ENCODE data around the gene FADS3. TPM values are rescaled to one million over a fixed set of nuclear protein-coding genes. Genes with fewer than 3 reads are reported as not detected.

FADS3 gene
- total and polyA plus RNA-seq, 2 donors (not counting 3 experiments of a cell fraction or from before 2014, with no cell fraction given): 216 to 346 TPM

GRCh38 chr11:61906522-61906909 lies 15.2 kb upstream of the FADS3 start:
- dilution Hi-C loops (cut with MboI; ENCODE audit: extremely low pct_ligation_motif_present, low sequenced_read_pairs): no loop called here

More at GRCh38 chr11:61906522-61906909, 15.2 kb upstream of the FADS3 start:
- POLR2A ChIA-PET: no interaction called here
- H3K79me2 ChIP-seq (ENCODE audit: control insufficient read depth, insufficient read depth, low read length): no peaks in the 10 kb centered on the region
- H3K4me3 ChIP-seq (replicated peaks in 1 of 3; ENCODE audit: insufficient read depth in 1 of 3, low read depth in 1 of 3, low read length in 3 of 3): no peak overlapping the region
- no peak overlapping the region for H3K9ac ChIP-seq (replicated peaks; ENCODE audit: extremely low read depth, insufficient read depth, low read length)
- no peak overlapping the region for H3K4me2 ChIP-seq (ENCODE audit: insufficient read depth, low read length)
- H3K4me1 ChIP-seq (ENCODE audit: control insufficient read depth, extremely low read depth, insufficient read depth, low read length): no peaks in the 10 kb centered on the region
- H2AFZ ChIP-seq (ENCODE audit: low read depth, low read length): no peak overlapping the region
- CTCF ChIA-PET: interaction anchor here (0.6 to 16.0 kb wide), 5 partner anchors 8 to 202 kb away, joined by 3 to 416 read pairs (median 7); no protein-coding TSS in a partner anchor
- intact Hi-C loops (cut with micrococcal nuclease): no loop called here
- no peak for DNase-seq (ENCODE audit: low read depth, low spot score)
- H3K9me1 ChIP-seq (replicated peaks; ENCODE audit: control insufficient read depth, extremely low read depth, insufficient read depth, low read length): no peaks in the 10 kb centered on the region
- H3K27ac ChIP-seq (ENCODE audit: insufficient read depth, low read depth, low read length): no peak overlapping the region
- H3K27me3 ChIP-seq (ENCODE audit: control insufficient read depth in 2 of 2, insufficient read depth in 2 of 2, low read length in 2 of 2): no peaks in the 10 kb centered on the region
- no peaks in the 10 kb centered on the region for H3K9me3 ChIP-seq (replicated peaks; ENCODE audit: control insufficient read depth, insufficient read depth, low read length)
- no peaks in the 10 kb centered on the region for H3K36me3 ChIP-seq (ENCODE audit: control insufficient read depth in 2 of 2, extremely low read depth in 1 of 2, insufficient read depth in 2 of 2, low read length in 2 of 2)
- BruUV-seq (replicated peaks): no TSS peak
- no peak for FAIRE-seq
- H4K20me1 ChIP-seq (replicated peaks; ENCODE audit: control insufficient read depth, extremely low read depth, insufficient read depth, low read length): no peaks in the 10 kb centered on the region
- TF ChIP-seq POLR2A (IDR thresholded peaks at IDR 0.05; ENCODE audit: low read depth, low read length) (no peak), JUN (IDR thresholded peaks at IDR 0.05; ENCODE audit: borderline replicate concordance, insufficient read depth, insufficient read length, low read depth) (no peak), GATA2 (IDR thresholded peaks at IDR 0.05; ENCODE audit: insufficient read depth, insufficient read length, low read depth, low read length) (no peak), MAX (IDR thresholded peaks at IDR 0.05; ENCODE audit: insufficient read depth, insufficient read length) (no peak), FOS (IDR thresholded peaks at IDR 0.05; ENCODE audit: borderline replicate concordance, insufficient read depth, low read length) (no peak), EZH2 (IDR thresholded peaks at IDR 0.05; ENCODE audit: borderline replicate concordance, low read depth, low read length, severe bottlenecking) (no peak), MYC (IDR thresholded peaks at IDR 0.05; ENCODE audit: low read depth, low read length) (no peak), POLR2AphosphoS5 (IDR thresholded peaks at IDR 0.05; ENCODE audit: insufficient read depth, low read depth, low read length) (no peak)
- TF ChIP-seq, protein P1, sequence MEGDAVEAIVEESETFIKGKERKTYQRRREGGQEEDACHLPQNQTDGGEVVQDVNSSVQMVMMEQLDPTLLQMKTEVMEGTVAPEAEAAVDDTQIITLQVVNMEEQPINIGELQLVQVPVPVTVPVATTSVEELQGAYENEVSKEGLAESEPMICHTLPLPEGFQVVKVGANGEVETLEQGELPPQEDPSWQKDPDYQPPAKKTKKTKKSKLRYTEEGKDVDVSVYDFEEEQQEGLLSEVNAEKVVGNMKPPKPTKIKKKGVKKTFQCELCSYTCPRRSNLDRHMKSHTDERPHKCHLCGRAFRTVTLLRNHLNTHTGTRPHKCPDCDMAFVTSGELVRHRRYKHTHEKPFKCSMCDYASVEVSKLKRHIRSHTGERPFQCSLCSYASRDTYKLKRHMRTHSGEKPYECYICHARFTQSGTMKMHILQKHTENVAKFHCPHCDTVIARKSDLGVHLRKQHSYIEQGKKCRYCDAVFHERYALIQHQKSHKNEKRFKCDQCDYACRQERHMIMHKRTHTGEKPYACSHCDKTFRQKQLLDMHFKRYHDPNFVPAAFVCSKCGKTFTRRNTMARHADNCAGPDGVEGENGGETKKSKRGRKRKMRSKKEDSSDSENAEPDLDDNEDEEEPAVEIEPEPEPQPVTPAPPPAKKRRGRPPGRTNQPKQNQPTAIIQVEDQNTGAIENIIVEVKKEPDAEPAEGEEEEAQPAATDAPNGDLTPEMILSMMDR (IDR thresholded peaks at IDR 0.05; ENCODE audit: extremely low read depth in 1 of 2, insufficient read depth in 1 of 2, low read depth in 1 of 2, low read length in 2 of 2): no peak
